GM12878 (cell line): Measurements from ENCODE around the gene SRM. TPM values are rescaled to one million over a fixed set of nuclear protein-coding genes. Genes with fewer than 3 reads are reported as not detected.
"Not testable (repeated sequence)": the region's sequence is repeated elsewhere in the genome, so short reads cannot be mapped to it uniquely, and the experiment has no call there.

Source experiments
- ATAC-seq: fragments of 200-7000 bp; cut with Tn5 transposase; 3 replicates; pipeline ENCODE4 v1.9.1; 2020; ENCODE audit warnings: mild to moderate bottlenecking, moderate library complexity
- BruUV-seq: library from RNA; stranded (reverse); fragments of 400-500 nt; replicated peaks from 2 replicates; lab custom pipeline; 2021; lab: Mats Ljungman, UMichigan
- CTCF ChIA-PET: fragments of 300-600 bp; sonication (Branson Sonifier 250); formaldehyde crosslinking; extraction: SDS; loops from one replicate; lab custom pipeline; 2021; ENCODE audit warnings: inconsistent platforms; lab: Yijun Ruan, JAX
- POLR2A ChIA-PET: fragments of 350-600 bp; formaldehyde crosslinking; extraction: SDS; loops from one replicate; lab custom pipeline; 2021; ENCODE audit warnings: inconsistent platforms; lab: Charles Lee
- RAD21 ChIA-PET: fragments of 300-600 bp; sonication (Branson Sonifier 250); formaldehyde crosslinking; loops from one replicate; lab custom pipeline; 2023; ENCODE audit warnings: antibody characterized with exemption; ENCODE audit not compliant: unreplicated experiment; lab: Charles Lee
- SMC1A ChIA-PET: fragments of 300-600 bp; sonication (Branson Sonifier 250); formaldehyde crosslinking; loops from one replicate; lab custom pipeline; 2023; ENCODE audit not compliant: unreplicated experiment, uncharacterized antibody; lab: Charles Lee
- DNase-seq: peaks from one replicate; pipeline ENCODE4 v3.0.0-alpha.2; 2011; ENCODE audit warnings: low read depth, low spot score
- FAIRE-seq: peaks from 3 replicates; lab custom pipeline; 2011; peaks lifted over from hg19 to GRCh38; lab: Jason Lieb, UNC
- H2AFZ ChIP-seq: 2 replicates; pipeline ENCODE4 v1.6.0; 2011; ENCODE audit warnings: low read depth, low read length, control low read depth; ENCODE audit not compliant: control insufficient read depth
- H3K27ac ChIP-seq: 2 replicates; pipeline ENCODE4 v1.5.1; 2011; ENCODE audit warnings: control low read depth; ENCODE audit not compliant: control insufficient read depth, insufficient read depth
- H3K27me3 ChIP-seq, 2 experiments: replicated peaks in 1 of 2; 2 replicates each; pipeline versions ENCODE4 v1.6.0 to v1.6.1; 2011; ENCODE audit warnings: low read length in 1 of 2; ENCODE audit not compliant: control insufficient read depth in 2 of 2, insufficient read depth in 2 of 2
- H3K36me3 ChIP-seq, 2 experiments: 2 replicates each; pipeline ENCODE4 v1.5.1; 2011; ENCODE audit warnings: low read length in 1 of 2; ENCODE audit not compliant: control insufficient read depth in 2 of 2, insufficient read depth in 2 of 2
- H3K4me1 ChIP-seq: 2 replicates; pipeline ENCODE4 v1.6.1; 2011; ENCODE audit warnings: mild to moderate bottlenecking, low read length, moderate library complexity, mixed read lengths; ENCODE audit not compliant: control insufficient read depth, insufficient read depth
- H3K4me2 ChIP-seq: 2 replicates; pipeline ENCODE4 v1.6.0; 2011; ENCODE audit warnings: control low read depth; ENCODE audit not compliant: control insufficient read depth, insufficient read depth
- H3K4me3 ChIP-seq: fragments of 200-600 bp; sonication (generic); 2 replicates; pipeline ENCODE4 v1.5.1; 2016
- H3K79me2 ChIP-seq: 2 replicates; pipeline ENCODE4 v1.6.0; 2011; ENCODE audit warnings: low read length; ENCODE audit not compliant: control insufficient read depth, insufficient read depth
- H3K9ac ChIP-seq: 2 replicates; pipeline ENCODE4 v1.8.0; 2011; ENCODE audit warnings: low read length, control low read depth, mixed read lengths; ENCODE audit not compliant: control insufficient read depth, insufficient read depth
- H3K9me3 ChIP-seq: replicated peaks from 3 replicates; pipeline ENCODE4 v1.5.1; 2011; ENCODE audit warnings: mild to moderate bottlenecking, low read length; ENCODE audit not compliant: control insufficient read depth, insufficient read depth
- H4K20me1 ChIP-seq: 2 replicates; pipeline ENCODE4 v1.6.0; 2011; ENCODE audit not compliant: control insufficient read depth, insufficient read depth
- RELB ChIP-seq: fragments of 450-650 bp; IDR thresholded peaks from 2 replicates; pipeline ENCODE4 v1.6.1; 2017; ENCODE audit warnings: low read depth, mild to moderate bottlenecking, moderate library complexity
- STAT3 ChIP-seq: IDR thresholded peaks from 2 replicates; pipeline ENCODE4 v1.6.1; 2011; ENCODE audit warnings: low read depth, low read length, improper control_type of control experiment
- WGBS: methylation state at CpG from one replicate; pipeline ENCODE4 v1.1.6; 2016; ENCODE audit warnings: low lambda C conversion rate; ENCODE audit not compliant: insufficient replicate concordance, insufficient coverage; ENCODE audit errors: missing lambda C conversion rate; 5-methylcytosine and 5-hydroxymethylcytosine counted together
- in situ Hi-C: fragments of 300-500 bp; cut with MboI; formaldehyde crosslinking; loops from 9 replicates; pipeline ENCODE4 v1.14.3; 2018; ENCODE audit warnings: mixed read lengths
- intact Hi-C: fragments of 100-400 bp; cut with micrococcal nuclease; formaldehyde crosslinking; loops from one replicate; pipeline ENCODE4 v1.14.2; 2022; ENCODE audit not compliant: unreplicated experiment
- polyA plus RNA-seq, 11 experiments: library from polyadenylated mRNA; depleted of rRNA in 4 of 11; unstranded in 6 of 11; stranded (reverse) in 5 of 11; fragments of >200 nt; fragmentation: Nextera tagmentation in 4 of 11; fragmentation: Illumina TruSeq in 1 of 11; extraction: Ambion mirVana in 4 of 11; extraction: Trizol in 1 of 11; gene quantifications; 1 replicate in 1 of 11; 2 replicates in 10 of 11; pipeline versions ENCODE4 v1.2.1 to v1.2.3, GENCODE V29; 2011 to 2016; ENCODE audit warnings: inconsistent platforms in 2 of 11, missing spikeins in 2 of 11, low read depth in 1 of 11
- total RNA-seq, 4 experiments: library from RNA; depleted of rRNA in 3 of 4; stranded (reverse); fragments of >200 nt in 3 of 4; fragmentation: Illumina TruSeq in 1 of 4; extraction: Trizol in 1 of 4; gene quantifications; 2 replicates each; pipeline versions ENCODE4 v1.2.1 to v1.2.3, GENCODE V29; 2013 to 2021

Gene SRM
- total and polyA plus RNA-seq, 10 of the 15 experiments (the other 5 are each of a cell fraction or from before 2014, with no cell fraction given), result 16.7 to 255 (median 81.2) TPM

- H3K9me3 ChIP-seq, result no peaks in the 10 kb centered on the region
- H3K4me3 ChIP-seq, result no peak overlapping the region
- H3K9ac ChIP-seq, result no peak overlapping the region
- FAIRE-seq, result no peak
- no peaks in the 10 kb centered on the region for H3K79me2 ChIP-seq
- TF ChIP-seq RELB, result no peak
- no peak for TF ChIP-seq STAT3
- no peaks in the 10 kb centered on the region for H3K36me3 ChIP-seq
- H3K27me3 ChIP-seq, result no peaks in the 10 kb centered on the region
- SMC1A ChIA-PET, result interaction anchor here (0.8 kb wide), 1 partner anchor 531 kb away, joined by 3 read pairs; no protein-coding TSS in a partner anchor
- H3K27ac ChIP-seq, result no peak overlapping the region
- no peak for DNase-seq
- POLR2A ChIA-PET, result no interaction called here
- RAD21 ChIA-PET, result no interaction called here
- no peak overlapping the region for H2AFZ ChIP-seq
- ATAC-seq, result no peak
- CTCF ChIA-PET, result interaction anchor here (1.0 kb wide), 1 partner anchor 605 kb away, joined by 3 read pairs; no protein-coding TSS in a partner anchor
- in situ Hi-C loops (no loop called here), intact Hi-C loops (no loop called here)
- no peaks in the 10 kb centered on the region for H4K20me1 ChIP-seq
- BruUV-seq, result no TSS peak
- H3K4me1 ChIP-seq, result no peaks in the 10 kb centered on the region
- H3K4me2 ChIP-seq, result no peak overlapping the region
Observed at GRCh38 chr1:11041048-11041447, 18.8 kb downstream of the SRM start.

GRCh38 chr1:11040105-11040429 lies 19.8 kb downstream of the SRM start:
- ChIA-PET CTCF (interaction anchor here (1.0 kb wide), 1 partner anchor 606 kb away, joined by 3 read pairs; no protein-coding TSS in a partner anchor), SMC1A (interaction anchor here (0.7 to 0.8 kb wide), 2 partner anchors 226 to 530 kb away, joined by 3 read pairs; no protein-coding TSS in a partner anchor), RAD21 (interaction anchor here (0.7 kb wide), 1 partner anchor 1194 kb away, joined by 3 read pairs; no protein-coding TSS in a partner anchor)
- H3K27me3 ChIP-seq, H3K4me1 ChIP-seq, H3K4me3 ChIP-seq, intact Hi-C loops, FAIRE-seq, H3K9me3 ChIP-seq, in situ Hi-C loops, H3K27ac ChIP-seq, DNase-seq, H3K79me2 ChIP-seq, H3K9ac ChIP-seq, H4K20me1 ChIP-seq, H2AFZ ChIP-seq, H3K4me2 ChIP-seq, BruUV-seq, H3K36me3 ChIP-seq, POLR2A ChIA-PET, ATAC-seq: not testable (repeated sequence)
- WGBS, result 52% methylated on average over 7 of the region's 7 CpGs
